ENCODE data around the gene HPS6. TPM values are rescaled to one million over a fixed set of nuclear protein-coding genes. Genes with fewer than 3 reads are reported as not detected.

The HPS6 gene
- total RNA-seq, 4 donors from 2014 or later: 24.1 to 36.2 (median 27.1) TPM

GRCh38 chr10:102113261-102113955 is 48.3 kb downstream of the HPS6 start:
- H3K27me3 ChIP-seq: no peaks in the 10 kb centered on the region
- H3K4me3 ChIP-seq: peak overlapping the region; percentile 69 to 73
- no peak for ATAC-seq
- H3K9me3 ChIP-seq: no peaks in the 10 kb centered on the region
- TF ChIP-seq EP300 (IDR thresholded peaks at IDR 0.05) (no peak), CTCF (IDR thresholded peaks at IDR 0.05) (no peak), POLR2A (IDR thresholded peaks at IDR 0.05) (no peak), POLR2AphosphoS5 (IDR thresholded peaks at IDR 0.05) (no peak)
- peaks cover 5 to 72% (median 50%) of the 10 kb centered on the region in 3 donors for H3K4me1 ChIP-seq
- 100% methylated on average over 1 of the region's 7 CpGs; no CpG with 5 or more reads in 1 of the 2 donors for WGBS, 2 donors (ENCODE audit: low coverage in 1 of 2)
- H3K36me3 ChIP-seq: peaks cover 0 to 38% of the 10 kb centered on the region in 2 donors
- peak overlapping the region in 3 of 4 donors; percentile 98 to 99 (median 99) for H3K27ac ChIP-seq

GRCh38 chr10:102113956-102114857 is 49.1 kb downstream of the HPS6 start:
- Histone ChIP-seq H3K27ac (peak overlapping the region; percentile 39 to 99 (median 98)), H3K9me3 (no peaks in the 10 kb centered on the region), H3K4me3 (peak overlapping the region; percentile 69 to 73), H3K27me3 (no peaks in the 10 kb centered on the region), H3K36me3 (peaks cover 0 to 30% of the 10 kb centered on the region in 2 donors), H3K4me1 (peaks cover 5 to 80% (median 57%) of the 10 kb centered on the region in 3 donors)
- WGBS, 2 donors (ENCODE audit: low coverage in 1 of 2): 0% methylated on average over 10 of the region's 45 CpGs; no CpG with 5 or more reads in 1 of the 2 donors
- no peak for TF ChIP-seq CTCF (IDR thresholded peaks at IDR 0.05)
- TF ChIP-seq POLR2A (IDR thresholded peaks at IDR 0.05): no peak
- TF ChIP-seq EP300 (IDR thresholded peaks at IDR 0.05): no peak
- no peak for TF ChIP-seq POLR2AphosphoS5 (IDR thresholded peaks at IDR 0.05)
- no peak for ATAC-seq

- peak in 1 of 2 donors; percentile 21 for TF ChIP-seq POLR2A (IDR thresholded peaks at IDR 0.05)
- peak; percentile 50 for TF ChIP-seq POLR2AphosphoS5 (IDR thresholded peaks at IDR 0.05)
- peak in 1 of 4 experiments; percentile 15 for TF ChIP-seq CTCF (IDR thresholded peaks at IDR 0.05)
- TF ChIP-seq EP300 (IDR thresholded peaks at IDR 0.05): no peak
- Histone ChIP-seq H3K27me3 (no peaks in the 10 kb centered on the region), H3K4me3 (peak overlapping the region; percentile 69 to 73), H3K4me1 (peaks cover 5 to 82% (median 57%) of the 10 kb centered on the region in 3 donors), H3K27ac (peak overlapping the region; percentile 39 to 99 (median 98)), H3K9me3 (no peaks in the 10 kb centered on the region), H3K36me3 (peaks cover 0 to 21% of the 10 kb centered on the region in 2 donors)
- ATAC-seq: peak; percentile 84
- 0% methylated on average over 4 to 6 of the region's 23 CpGs for WGBS, 2 donors (ENCODE audit: low coverage in 1 of 2)
Observed at GRCh38 chr10:102114861-102115618, 49.9 kb downstream of the HPS6 start.

- WGBS, 2 donors (ENCODE audit: low coverage in 1 of 2): 0 to 2% methylated on average over 3 of the region's 3 CpGs
- Histone ChIP-seq H3K4me1 (peaks cover 5 to 82% (median 57%) of the 10 kb centered on the region in 3 donors), H3K9me3 (no peaks in the 10 kb centered on the region), H3K36me3 (peaks cover 0 to 14% of the 10 kb centered on the region in 2 donors), H3K27me3 (no peaks in the 10 kb centered on the region), H3K4me3 (peak overlapping the region in 1 of 2 donors; percentile 69), H3K27ac (peak overlapping the region; percentile 15 to 99 (median 98))
- no peak for TF ChIP-seq POLR2AphosphoS5 (IDR thresholded peaks at IDR 0.05)
- TF ChIP-seq CTCF (IDR thresholded peaks at IDR 0.05): no peak
- TF ChIP-seq EP300 (IDR thresholded peaks at IDR 0.05): no peak
- no peak for TF ChIP-seq POLR2A (IDR thresholded peaks at IDR 0.05)
- ATAC-seq: no peak
Observed at GRCh38 chr10:102115775-102116174, 50.6 kb downstream of the HPS6 start.
